ENCODE data around the gene STPG1.

GRCh38 chr1:24437631-24438396 lies 24.2 kb upstream of the STPG1 start:
- TF ChIP-seq EP300 (IDR thresholded peaks at IDR 0.05) (no peak), CTCF (IDR thresholded peaks at IDR 0.05) (no peak), POLR2A (IDR thresholded peaks at IDR 0.05) (no peak)

Data from upper lobe of left lung (tissue), 4 donors.